ENCODE results near the gene CSPG4.

The CSPG4 gene

DNA sequence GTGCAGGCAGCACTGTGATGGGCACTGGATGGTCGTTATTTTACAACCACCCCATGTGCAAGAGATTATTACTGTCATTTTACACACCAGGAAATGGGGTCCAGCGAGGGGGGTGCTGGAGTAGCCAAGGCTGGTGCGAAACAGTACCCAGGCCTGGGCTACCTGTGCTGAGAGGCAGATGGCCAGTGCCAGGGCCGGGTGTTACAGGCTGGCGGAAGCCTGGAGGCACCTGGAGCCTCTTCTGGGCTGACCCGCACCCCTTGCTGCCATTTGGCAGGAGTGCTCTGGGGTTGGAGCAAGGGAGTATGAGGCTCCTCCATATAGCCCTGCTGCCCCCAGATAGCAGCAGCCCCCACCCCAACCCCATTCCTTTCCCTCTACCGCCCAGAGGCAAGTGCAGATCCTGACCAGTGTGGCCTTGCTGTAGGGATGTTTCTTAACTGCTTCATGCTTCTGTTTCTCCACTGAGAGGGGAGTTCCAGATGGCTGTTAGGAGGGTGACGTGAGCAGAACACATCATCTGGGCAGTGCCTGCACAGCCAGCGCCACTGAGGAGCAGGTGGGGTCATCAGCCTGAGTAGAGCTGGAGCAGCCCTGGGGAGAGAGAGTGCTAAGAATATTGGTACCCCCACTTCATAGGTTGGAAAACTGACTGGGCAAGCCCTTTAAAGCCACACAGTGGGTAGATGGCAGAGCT is 49.7 kb downstream of the CSPG4 start:
- intact Hi-C loops (cut with DNase I): no loop called here

GRCh38 chr15:75661756-75662140 is 50.9 kb downstream of the CSPG4 start:
- intact Hi-C loops (cut with DNase I): no loop called here
- no peak for DNase-seq

More for the DNA sequence above, 49.7 kb downstream of the CSPG4 start:
- no peak for DNase-seq

- peak in 23 of 42 donors; percentile 13 to 76 (median 47) for DNase-seq
- intact Hi-C loops (cut with DNase I): no loop called here
These were observed 51.4 kb downstream of the CSPG4 start for GRCh38 chr15:75661100-75661755.

- peak in 2 of 42 donors; percentile 24 to 40 for DNase-seq
These were observed 52.6 kb downstream of the CSPG4 start for GRCh38 chr15:75659928-75660645.

GRCh38 chr15:75659141-75659771 is 53.4 kb downstream of the CSPG4 start:
- intact Hi-C loops (cut with DNase I): no loop called here
- DNase-seq: no peak

More at GRCh38 chr15:75659928-75660645, 52.6 kb downstream of the CSPG4 start:
- intact Hi-C loops (cut with DNase I): no loop called here

- no peak for DNase-seq
- intact Hi-C loops (cut with DNase I): no loop called here
These were observed 55.8 kb downstream of the CSPG4 start for GRCh38 chr15:75656813-75657212.

DNA sequence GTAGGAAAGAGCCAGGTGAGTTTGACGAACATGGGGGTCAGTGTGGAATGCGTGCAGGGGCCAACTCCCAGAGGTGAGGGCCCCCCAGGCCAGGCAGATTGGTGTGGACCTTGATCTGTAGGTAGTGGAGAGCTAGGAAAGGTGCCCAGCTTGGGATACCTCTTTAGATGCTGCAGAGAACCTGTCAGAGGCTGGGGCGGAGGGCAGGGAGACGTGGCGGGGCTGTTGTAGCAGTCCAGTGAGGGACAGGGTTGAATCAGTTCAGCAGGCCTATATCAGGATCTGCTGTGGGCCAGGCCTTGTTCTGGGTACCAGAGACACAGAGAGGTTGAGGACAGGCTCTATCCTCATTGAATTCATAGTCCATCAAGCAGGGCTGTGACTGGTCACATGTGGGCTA is 56.3 kb downstream of the CSPG4 start:
- DNase-seq: no peak
- intact Hi-C loops (cut with DNase I): no loop called here

DNA sequence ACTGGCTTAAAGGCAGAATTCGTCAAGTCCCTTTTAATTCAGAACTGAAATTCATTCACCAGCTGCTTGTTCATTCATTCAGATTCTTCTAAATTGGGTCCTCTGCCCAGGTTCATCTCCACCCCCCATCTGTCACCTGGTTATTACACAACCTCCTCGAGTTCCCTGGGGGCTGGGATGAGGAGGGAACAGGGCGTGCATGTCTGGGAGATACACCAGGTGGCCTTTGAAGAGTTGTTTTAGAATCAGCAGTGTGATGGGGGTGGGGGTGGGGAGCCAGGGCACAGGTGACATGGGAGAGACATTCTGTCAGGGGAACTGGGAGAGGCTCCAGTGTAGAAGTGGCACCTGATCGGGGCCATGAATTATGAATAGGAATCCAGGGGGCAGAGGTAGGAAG is 56.7 kb downstream of the CSPG4 start:
- intact Hi-C loops (cut with DNase I): no loop called here
- DNase-seq: peak in 10 of 42 donors; percentile 16 to 54 (median 44)

- intact Hi-C loops (cut with DNase I): no loop called here
- DNase-seq: no peak
These were observed 58.3 kb downstream of the CSPG4 start for GRCh38 chr15:75654201-75654907.

GRCh38 chr15:75653347-75653913 is 59.2 kb downstream of the CSPG4 start:
- intact Hi-C loops (cut with DNase I): no loop called here
- DNase-seq: no peak

- intact Hi-C loops (cut with DNase I): no loop called here
- no peak for DNase-seq
These were observed 60.7 kb downstream of the CSPG4 start for GRCh38 chr15:75651810-75652543.

- intact Hi-C loops (cut with DNase I): no loop called here
- no peak for DNase-seq
These were observed 61.5 kb downstream of the CSPG4 start for GRCh38 chr15:75650908-75651809.

DNA sequence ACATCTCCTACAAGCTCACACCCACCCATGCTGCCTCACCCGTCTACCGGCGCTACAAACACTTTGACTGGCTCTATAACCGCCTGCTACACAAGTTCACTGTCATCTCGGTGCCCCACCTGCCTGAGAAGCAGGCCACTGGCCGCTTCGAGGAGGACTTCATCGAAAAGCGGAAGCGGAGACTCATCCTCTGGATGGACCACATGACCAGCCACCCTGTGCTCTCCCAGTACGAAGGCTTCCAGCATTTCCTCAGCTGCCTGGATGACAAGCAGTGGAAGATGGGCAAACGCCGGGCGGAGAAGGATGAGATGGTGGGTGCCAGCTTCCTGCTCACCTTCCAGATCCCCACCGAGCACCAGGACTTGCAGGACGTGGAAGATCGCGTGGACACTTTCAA is 62.8 kb downstream of the CSPG4 start:
- no peak for DNase-seq
- intact Hi-C loops (cut with DNase I): loop anchor here (10.0 kb wide), 2 partner anchors 195 to 285 kb away; partner anchors contain the start of genes MAN2C1 and SIN3A

- intact Hi-C loops (cut with DNase I): loop anchor here (10.0 kb wide), 2 partner anchors 194 to 284 kb away; partner anchors contain the start of genes MAN2C1 and SIN3A
- DNase-seq: no peak
These were observed 63.4 kb downstream of the CSPG4 start for GRCh38 chr15:75649045-75649761.

GRCh38 chr15:75648156-75649000 is 64.3 kb downstream of the CSPG4 start:
- intact Hi-C loops (cut with DNase I): loop anchor here (10.0 kb wide), 2 partner anchors 194 to 284 kb away; partner anchors contain the start of genes MAN2C1 and SIN3A
- DNase-seq: peak in 32 of 42 donors; percentile 20 to 75 (median 46)
